ENCODE measurements around the gene LYAR.

DNA sequence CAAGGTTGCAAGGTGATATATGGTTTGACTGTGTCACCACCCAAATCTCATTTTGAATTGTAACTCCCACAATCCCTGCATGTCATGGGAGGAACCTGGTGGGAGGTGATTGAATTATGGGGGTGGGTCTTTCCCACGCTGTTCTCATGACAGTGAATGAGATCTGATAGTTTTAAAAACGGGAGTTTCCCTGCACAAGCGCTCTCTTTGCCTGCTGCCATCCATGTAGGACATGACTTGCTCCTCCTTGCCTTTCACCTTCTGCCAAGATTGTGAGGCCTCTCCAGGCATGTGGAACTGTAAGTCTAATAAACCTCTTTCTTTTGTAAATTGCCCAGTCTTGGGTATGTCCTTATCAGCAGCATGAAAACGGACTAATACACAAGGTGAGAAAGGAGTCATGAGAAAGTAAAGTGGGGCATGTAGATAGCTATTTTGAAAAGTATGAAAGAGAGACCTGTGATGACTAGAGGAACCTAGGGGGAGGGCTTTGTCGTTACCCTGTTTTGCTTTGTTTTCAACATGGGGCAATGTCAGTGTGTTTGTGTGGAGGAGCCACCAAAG, 6.4 kb upstream of the LYAR start:
- TF ChIP-seq, protein P1, sequence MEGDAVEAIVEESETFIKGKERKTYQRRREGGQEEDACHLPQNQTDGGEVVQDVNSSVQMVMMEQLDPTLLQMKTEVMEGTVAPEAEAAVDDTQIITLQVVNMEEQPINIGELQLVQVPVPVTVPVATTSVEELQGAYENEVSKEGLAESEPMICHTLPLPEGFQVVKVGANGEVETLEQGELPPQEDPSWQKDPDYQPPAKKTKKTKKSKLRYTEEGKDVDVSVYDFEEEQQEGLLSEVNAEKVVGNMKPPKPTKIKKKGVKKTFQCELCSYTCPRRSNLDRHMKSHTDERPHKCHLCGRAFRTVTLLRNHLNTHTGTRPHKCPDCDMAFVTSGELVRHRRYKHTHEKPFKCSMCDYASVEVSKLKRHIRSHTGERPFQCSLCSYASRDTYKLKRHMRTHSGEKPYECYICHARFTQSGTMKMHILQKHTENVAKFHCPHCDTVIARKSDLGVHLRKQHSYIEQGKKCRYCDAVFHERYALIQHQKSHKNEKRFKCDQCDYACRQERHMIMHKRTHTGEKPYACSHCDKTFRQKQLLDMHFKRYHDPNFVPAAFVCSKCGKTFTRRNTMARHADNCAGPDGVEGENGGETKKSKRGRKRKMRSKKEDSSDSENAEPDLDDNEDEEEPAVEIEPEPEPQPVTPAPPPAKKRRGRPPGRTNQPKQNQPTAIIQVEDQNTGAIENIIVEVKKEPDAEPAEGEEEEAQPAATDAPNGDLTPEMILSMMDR (conservative IDR thresholded peaks at IDR 0.05; ENCODE audit: low read length): no peak
- no peak for TF ChIP-seq EZH2phosphoT487 (IDR thresholded peaks at IDR 0.05; ENCODE audit: borderline replicate concordance)
